Ascending aorta (tissue), 2 donors: Measurements from ENCODE around the gene GPS1. TPM values are rescaled to one million over a fixed set of nuclear protein-coding genes. Genes with fewer than 3 reads are reported as not detected.

Experiments used
- DNase-seq, 2 donors: peaks; one replicate each; pipeline ENCODE4 v3.0.0-alpha.2; 2019; ENCODE audit warnings: low spot score in 2 of 2
- H3K27ac ChIP-seq, 2 donors: fragments of 200-600 bp; sonication (generic); one replicate each; pipeline ENCODE4 v1.5.1; 2016 to 2017; ENCODE audit warnings: mild to moderate bottlenecking in 1 of 2
- H3K27me3 ChIP-seq: fragments of 200-600 bp; sonication (generic); one replicate; pipeline ENCODE4 v1.5.1; 2017
- H3K36me3 ChIP-seq, 2 donors: fragments of 200-600 bp; sonication (generic); one replicate each; pipeline ENCODE4 v1.5.1; 2016
- H3K4me1 ChIP-seq, 2 donors: fragments of 200-600 bp; sonication (generic); one replicate each; pipeline ENCODE4 v1.5.1; 2016 to 2017; ENCODE audit warnings: mild to moderate bottlenecking in 1 of 2
- H3K4me3 ChIP-seq, 2 donors: fragments of 200-600 bp; sonication (generic); one replicate each; pipeline ENCODE4 v1.5.1; 2016 to 2017; ENCODE audit warnings: mild to moderate bottlenecking in 1 of 2
- H3K9me3 ChIP-seq, 2 donors: fragments of 200-600 bp; sonication (generic); one replicate each; pipeline ENCODE4 v1.5.1; 2016
- intact Hi-C: fragments of 100-400 bp; cut with DNase I; formaldehyde crosslinking; loops from one replicate; pipeline ENCODE4 v1.15.1; 2023
- total RNA-seq: library from RNA; depleted of rRNA; stranded (reverse); fragments of >200 nt; gene quantifications from one replicate; pipeline ENCODE4 v1.1.0, GENCODE V29; 2016
- TF ChIP-seq, protein P1 (sequence below), 3 experiments: fragments of 200-600 bp in 2 of 3; fragments of 450-650 bp in 1 of 3; sonication (generic) in 2 of 3; IDR thresholded peaks; one replicate each; pipeline ENCODE4 v1.5.1; 2016 to 2019; ENCODE audit warnings: antibody characterized with exemption in 3 of 3, mild to moderate bottlenecking in 1 of 3, moderate library complexity in 1 of 3

The GPS1 gene
- total RNA-seq, 1 donor from 2014 or later, result 42.1 TPM

DNA sequence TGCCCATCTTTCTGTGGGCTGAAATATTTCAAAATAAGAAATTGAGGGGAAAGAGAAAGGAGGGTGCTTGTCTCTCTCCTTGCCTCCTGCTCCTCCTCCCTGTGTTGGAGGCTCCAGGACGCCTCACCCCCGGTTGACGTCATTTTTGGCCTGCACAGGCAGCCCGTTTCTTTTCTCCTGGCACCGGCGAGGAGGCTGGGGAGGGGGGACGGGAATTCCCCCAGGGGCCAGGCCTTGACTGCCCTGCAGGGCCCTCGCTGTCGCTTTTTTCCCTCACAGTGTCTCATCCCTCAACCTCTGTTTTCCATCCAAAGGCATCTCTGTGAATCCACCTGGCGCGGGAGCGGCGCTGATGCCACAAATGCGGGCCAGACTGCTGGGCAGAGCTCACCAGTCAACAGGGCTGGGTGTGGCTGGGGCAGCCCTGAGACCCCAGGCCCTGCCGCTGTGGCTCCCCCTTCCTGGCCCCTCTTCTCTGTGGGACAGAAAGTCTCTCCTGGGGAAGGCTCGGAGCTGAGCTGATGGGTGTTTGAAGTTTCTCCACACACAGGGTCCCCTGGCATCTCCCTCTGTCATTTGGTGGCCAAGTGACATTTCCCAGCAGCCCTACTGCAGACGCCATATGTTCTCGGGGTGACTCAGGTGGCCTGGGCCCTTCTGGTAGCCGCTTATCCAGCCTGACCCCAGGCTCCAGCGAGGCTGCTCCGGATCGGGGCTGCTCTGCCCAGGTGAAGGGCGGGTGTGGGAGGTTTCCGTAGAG, 45.0 kb upstream of the GPS1 start:
- intact Hi-C loops, result no loop called here
- no peaks in the 10 kb centered on the region for H3K36me3 ChIP-seq
- no peaks in the 10 kb centered on the region for H3K9me3 ChIP-seq
- DNase-seq, result peak in 1 of 2 donors; percentile 80
- no peaks in the 10 kb centered on the region for H3K27me3 ChIP-seq
- TF ChIP-seq, protein P1, sequence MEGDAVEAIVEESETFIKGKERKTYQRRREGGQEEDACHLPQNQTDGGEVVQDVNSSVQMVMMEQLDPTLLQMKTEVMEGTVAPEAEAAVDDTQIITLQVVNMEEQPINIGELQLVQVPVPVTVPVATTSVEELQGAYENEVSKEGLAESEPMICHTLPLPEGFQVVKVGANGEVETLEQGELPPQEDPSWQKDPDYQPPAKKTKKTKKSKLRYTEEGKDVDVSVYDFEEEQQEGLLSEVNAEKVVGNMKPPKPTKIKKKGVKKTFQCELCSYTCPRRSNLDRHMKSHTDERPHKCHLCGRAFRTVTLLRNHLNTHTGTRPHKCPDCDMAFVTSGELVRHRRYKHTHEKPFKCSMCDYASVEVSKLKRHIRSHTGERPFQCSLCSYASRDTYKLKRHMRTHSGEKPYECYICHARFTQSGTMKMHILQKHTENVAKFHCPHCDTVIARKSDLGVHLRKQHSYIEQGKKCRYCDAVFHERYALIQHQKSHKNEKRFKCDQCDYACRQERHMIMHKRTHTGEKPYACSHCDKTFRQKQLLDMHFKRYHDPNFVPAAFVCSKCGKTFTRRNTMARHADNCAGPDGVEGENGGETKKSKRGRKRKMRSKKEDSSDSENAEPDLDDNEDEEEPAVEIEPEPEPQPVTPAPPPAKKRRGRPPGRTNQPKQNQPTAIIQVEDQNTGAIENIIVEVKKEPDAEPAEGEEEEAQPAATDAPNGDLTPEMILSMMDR (IDR thresholded peaks at IDR 0.05), result no peak
- peak overlapping the region; percentile 56 to 58 for H3K27ac ChIP-seq
- H3K4me1 ChIP-seq, result peaks cover 19 to 46% of the 10 kb centered on the region in 2 donors
- peak overlapping the region in 1 of 2 donors; percentile 9 for H3K4me3 ChIP-seq

DNA sequence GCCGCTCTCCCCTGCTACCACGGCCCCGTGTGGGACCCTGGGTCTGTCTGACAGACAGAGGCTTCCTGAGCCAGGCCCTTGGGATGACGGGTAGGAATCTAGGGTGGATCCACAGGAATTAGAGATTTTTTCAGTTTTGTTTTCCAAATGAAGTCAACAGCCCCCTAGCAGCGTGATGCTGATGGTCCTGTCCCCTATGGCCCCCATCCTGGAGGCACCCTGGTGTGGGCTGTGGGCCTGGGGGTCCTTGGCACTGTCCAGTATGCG, 44.5 kb upstream of the GPS1 start:
- intact Hi-C loops, result no loop called here
- H3K9me3 ChIP-seq, result no peaks in the 10 kb centered on the region
- H3K4me1 ChIP-seq, result peaks cover 19 to 46% of the 10 kb centered on the region in 2 donors
- DNase-seq, result no peak
- no peaks in the 10 kb centered on the region for H3K36me3 ChIP-seq
- TF ChIP-seq, protein P1 (IDR thresholded peaks at IDR 0.05), result no peak
- no peaks in the 10 kb centered on the region for H3K27me3 ChIP-seq
- no peak overlapping the region for H3K4me3 ChIP-seq
- H3K27ac ChIP-seq, result peak overlapping the region; percentile 56 to 58

DNA sequence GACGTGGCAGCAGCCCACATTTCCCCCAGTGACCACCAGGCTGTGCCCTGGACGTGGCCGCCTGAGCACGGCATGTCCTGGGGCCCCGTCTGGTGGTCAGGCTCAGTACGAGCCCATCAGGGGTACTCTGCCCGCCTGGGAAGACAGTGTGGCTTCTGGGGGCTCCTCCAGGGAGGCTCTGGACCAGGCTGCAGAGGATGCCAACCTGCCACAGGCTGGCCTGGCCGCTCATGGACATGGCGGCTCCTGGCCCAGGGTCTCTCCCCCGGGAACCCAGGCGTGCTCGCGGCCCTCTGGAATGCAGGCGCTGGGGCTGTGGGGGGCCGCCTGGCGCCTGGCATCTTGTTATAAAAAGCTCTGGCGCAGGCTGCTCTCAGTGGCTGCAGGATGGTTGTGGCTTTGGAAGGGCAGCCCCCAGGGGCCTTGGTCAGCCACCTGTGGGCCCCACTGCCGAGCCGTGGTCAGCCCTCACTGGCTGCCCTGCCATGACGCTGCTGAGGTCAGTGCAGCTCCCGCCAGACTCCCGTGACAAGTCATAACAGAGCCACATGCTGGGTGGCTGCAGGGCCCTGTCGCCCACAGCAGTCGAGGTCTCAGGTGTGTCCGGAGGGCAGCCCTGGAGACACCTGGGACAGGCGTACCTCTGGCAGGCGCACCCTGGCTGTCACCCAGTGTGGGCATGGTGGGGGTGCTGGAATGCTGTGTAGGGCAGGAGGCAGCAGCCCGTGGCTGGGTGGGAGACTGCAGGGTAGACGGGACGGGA, 44.0 kb upstream of the GPS1 start:
- Histone ChIP-seq H3K27ac (peak overlapping the region; percentile 56 to 58), H3K27me3 (no peaks in the 10 kb centered on the region), H3K9me3 (no peaks in the 10 kb centered on the region), H3K4me1 (peaks cover 21 to 44% of the 10 kb centered on the region in 2 donors), H3K36me3 (no peaks in the 10 kb centered on the region), H3K4me3 (no peak overlapping the region)
- TF ChIP-seq, protein P1 (IDR thresholded peaks at IDR 0.05), result peak in 1 of 3 experiments; percentile 10
- DNase-seq, result no peak
- intact Hi-C loops, result no loop called here

DNA sequence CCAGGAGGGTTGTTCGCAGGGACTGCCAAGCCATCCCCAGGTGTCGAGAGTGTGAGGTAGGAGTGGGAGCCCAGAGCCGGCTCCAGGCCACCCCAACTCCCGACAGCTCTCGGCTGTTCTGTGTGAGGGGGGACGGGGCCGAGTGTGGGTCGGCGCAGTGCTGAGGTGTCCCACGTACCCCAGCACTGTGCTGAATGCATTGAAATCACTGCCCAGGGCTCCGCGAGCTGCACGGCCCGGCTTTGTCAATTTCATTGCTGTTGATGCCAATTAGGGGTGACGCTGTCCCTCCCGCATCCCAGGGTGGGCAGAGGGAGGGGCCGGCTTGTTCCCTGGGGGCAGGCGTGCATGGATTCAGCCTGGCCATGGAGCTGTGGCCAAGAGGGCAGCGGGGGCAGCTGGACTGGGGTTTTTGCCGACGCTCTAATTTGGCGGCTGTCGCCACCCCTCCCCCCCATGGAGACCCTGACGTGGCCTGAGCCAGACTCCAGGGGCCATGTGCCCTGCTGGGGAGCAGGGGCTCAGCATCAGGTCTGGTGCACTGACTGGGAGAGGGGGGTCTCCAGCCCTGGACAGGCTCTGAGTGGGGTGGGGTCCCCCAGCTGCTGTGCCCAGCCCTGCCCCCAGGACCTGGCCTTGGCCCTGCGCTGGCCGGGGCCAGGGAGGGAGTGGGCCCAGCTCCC, 43.3 kb upstream of the GPS1 start:
- Histone ChIP-seq H3K27me3 (no peaks in the 10 kb centered on the region), H3K4me3 (no peak overlapping the region), H3K27ac (peak overlapping the region in 1 of 2 donors; percentile 58), H3K9me3 (no peaks in the 10 kb centered on the region), H3K4me1 (peaks cover 14 to 44% of the 10 kb centered on the region in 2 donors), H3K36me3 (no peaks in the 10 kb centered on the region)
- TF ChIP-seq, protein P1 (IDR thresholded peaks at IDR 0.05), result no peak
- intact Hi-C loops, result no loop called here
- DNase-seq, result no peak

DNA sequence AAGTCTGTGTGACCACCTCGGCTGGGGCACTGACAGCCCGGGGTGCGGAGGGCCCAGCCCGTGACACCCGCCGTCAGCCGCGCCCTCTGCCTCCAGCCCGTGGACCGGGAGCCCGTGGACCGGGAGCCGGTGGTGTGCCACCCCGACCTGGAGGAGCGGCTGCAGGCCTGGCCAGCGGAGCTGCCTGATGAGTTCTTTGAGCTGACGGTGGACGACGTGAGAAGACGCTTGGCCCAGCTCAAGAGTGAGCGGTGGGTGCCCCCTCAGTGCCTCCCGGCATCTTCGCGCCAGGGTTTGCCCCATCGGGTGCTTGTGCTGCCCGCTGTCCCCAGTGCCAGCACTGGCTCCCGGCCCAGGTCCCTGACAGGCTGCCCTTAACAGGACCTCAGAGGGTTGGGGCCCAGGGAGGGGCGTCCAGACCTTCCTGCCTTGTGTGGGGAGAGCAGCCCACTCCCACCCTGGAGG, 42.7 kb upstream of the GPS1 start:
- Histone ChIP-seq H3K36me3 (no peaks in the 10 kb centered on the region), H3K27me3 (no peaks in the 10 kb centered on the region), H3K4me1 (peaks cover 16 to 45% of the 10 kb centered on the region in 2 donors), H3K4me3 (no peak overlapping the region), H3K9me3 (no peaks in the 10 kb centered on the region), H3K27ac (no peak overlapping the region)
- intact Hi-C loops, result no loop called here
- TF ChIP-seq, protein P1 (IDR thresholded peaks at IDR 0.05), result no peak
- DNase-seq, result no peak
